ENCODE data around the gene RACGAP1.

RACGAP1 gene

GRCh38 chr12:49969027-49969426 is 56.3 kb downstream of the RACGAP1 start:
- DNase-seq (ENCODE audit: low read depth): no peak

GRCh38 chr12:49968471-49968870 is 56.8 kb downstream of the RACGAP1 start:
- DNase-seq (ENCODE audit: low read depth): no peak

DNA sequence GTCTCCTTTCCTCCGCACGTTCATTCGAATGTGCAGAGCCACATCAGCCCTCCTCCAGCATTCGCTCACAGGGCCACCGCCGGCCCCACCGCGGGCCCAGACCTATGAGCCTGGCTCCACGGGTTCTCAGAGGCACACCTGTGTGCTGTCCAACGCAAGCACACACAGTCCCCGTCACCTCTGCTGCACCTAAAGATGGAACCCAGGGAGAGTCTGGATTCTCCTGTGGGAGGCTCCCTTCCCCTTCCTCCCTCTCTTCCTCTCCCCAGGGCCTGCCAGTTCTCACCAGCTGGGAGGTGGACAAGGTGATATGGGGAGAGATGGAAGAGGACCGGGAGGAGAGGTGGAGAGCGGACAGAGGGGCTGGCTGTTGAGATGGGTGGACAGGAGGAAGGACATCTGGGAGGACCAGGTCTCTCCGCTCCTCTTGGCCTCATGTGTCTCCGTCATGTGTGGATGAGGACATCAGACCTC is 57.5 kb downstream of the RACGAP1 start:
- no peak for DNase-seq (ENCODE audit: low read depth)

GRCh38 chr12:49967042-49967776 is 58.1 kb downstream of the RACGAP1 start:
- DNase-seq (ENCODE audit: low read depth): peak; percentile 96

DNA sequence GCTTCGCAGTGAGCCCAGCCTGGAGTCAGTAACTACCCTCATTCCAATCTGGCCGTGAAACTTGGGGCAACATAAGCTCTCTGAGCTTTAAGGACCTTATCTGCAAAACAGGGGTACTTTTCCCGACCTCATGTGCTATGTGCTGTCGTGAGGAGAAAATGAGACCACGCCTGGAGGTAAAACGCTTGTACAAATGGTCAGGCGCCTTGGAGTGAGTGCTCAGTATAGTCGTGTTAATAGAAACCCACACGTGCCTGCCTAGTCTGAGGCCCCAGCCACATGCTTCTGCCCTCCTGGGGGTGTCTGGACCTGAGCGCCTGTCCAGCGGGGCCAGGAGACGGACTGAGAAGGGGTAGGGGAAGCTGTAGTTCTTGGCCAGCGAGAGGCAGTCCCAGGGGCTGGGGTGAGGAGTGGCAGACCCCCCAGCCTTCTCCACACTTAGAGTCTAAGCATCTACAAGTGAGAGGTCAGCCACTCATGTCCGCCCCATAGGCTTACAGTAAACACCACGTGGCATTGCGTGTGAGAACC is 58.7 kb downstream of the RACGAP1 start:
- no peak for DNase-seq (ENCODE audit: low read depth)

DNA sequence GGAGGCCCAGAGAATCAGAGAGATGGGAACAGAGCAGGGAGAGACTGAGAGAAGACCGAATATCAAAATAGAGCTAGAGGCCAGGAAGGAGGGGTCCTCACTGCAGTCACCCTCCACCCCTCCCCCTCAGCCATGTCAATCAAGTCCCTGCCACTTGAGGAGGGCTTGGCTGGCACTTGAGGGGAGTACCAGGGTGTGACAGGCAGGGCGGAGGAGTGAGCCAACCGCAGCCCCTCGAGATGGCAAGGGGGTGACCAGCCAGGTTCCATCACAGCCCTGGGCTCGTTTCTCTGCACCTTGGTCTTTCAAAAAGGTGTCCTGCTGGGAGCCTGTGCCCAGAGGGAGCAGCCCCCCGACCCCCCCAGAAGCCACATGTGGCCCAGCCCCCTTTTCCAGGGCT is 59.5 kb downstream of the RACGAP1 start:
- no peak for DNase-seq (ENCODE audit: low read depth)

DNA sequence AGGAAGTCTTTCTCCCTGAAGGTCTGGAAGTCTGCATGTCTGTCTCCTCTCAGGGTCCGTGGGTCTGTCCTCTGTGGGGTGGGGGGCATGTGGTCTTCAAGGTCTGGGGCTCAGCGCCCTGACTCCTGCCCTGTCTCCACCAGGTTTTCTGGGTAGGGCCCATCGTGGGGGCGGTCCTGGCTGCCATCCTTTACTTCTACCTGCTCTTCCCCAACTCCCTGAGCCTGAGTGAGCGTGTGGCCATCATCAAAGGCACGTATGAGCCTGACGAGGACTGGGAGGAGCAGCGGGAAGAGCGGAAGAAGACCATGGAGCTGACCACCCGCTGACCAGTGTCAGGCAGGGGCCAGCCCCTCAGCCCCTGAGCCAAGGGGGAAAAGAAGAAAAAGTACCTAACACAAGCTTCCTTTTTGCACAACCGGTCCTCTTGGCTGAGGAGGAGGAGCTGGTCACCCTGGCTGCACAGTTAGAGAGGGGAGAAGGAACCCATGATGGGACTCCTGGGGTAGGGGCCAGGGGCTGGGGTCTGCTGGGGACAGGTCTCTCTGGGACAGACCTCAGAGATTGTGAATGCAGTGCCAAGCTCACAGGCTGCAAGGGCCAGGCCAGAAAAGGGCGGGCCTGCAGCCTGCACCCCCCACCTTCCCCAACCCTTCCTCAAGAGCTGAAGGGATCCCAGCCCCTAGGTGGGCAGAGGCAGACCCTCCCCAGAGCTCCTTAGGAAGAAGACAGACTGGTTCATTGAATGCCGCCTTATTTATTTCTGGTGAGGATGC is 60.3 kb downstream of the RACGAP1 start:
- no peak for DNase-seq (ENCODE audit: low read depth)

DNA sequence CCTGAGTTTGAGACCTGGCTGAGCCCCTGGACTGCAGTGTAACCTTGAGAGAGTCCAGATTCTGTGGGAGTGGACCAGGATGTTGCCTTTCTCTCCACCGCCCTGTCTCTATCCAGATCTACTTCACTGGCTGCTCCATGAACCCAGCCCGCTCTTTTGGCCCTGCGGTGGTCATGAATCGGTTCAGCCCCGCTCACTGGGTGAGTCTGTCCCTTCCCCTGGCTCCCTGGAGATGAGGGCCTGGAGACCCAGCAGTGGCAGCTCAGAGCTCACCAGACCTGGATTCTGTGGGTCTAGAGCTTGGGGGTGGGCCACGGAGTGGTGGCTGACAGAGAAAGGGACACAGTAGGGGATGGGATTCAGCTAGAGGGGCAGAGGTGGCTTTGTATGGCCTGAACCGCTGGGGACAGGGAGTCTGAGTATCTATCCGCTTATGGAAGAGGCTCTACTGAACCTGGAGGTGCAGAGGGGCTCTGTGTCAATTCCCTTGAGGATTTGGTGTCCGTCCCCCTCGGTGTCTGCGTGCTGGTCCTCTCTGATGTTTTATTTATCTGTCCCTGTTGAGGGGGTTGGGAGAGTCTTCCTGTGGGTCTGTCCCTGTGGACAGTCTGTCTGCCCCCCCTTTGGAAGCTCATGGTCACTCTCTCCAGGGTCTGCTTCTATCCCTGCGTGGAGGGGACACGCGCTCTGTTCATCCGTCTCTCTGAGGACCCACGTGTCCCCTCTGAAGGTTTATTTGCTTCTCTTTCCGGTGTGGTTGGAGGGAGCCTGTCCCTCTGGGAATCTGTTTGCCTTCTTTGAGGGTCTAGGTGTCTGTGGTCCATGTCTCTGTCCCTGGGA is 61.1 kb downstream of the RACGAP1 start:
- DNase-seq (ENCODE audit: low read depth): no peak

GRCh38 chr12:49962861-49963765 is 62.2 kb downstream of the RACGAP1 start:
- no peak for DNase-seq (ENCODE audit: low read depth)

DNA sequence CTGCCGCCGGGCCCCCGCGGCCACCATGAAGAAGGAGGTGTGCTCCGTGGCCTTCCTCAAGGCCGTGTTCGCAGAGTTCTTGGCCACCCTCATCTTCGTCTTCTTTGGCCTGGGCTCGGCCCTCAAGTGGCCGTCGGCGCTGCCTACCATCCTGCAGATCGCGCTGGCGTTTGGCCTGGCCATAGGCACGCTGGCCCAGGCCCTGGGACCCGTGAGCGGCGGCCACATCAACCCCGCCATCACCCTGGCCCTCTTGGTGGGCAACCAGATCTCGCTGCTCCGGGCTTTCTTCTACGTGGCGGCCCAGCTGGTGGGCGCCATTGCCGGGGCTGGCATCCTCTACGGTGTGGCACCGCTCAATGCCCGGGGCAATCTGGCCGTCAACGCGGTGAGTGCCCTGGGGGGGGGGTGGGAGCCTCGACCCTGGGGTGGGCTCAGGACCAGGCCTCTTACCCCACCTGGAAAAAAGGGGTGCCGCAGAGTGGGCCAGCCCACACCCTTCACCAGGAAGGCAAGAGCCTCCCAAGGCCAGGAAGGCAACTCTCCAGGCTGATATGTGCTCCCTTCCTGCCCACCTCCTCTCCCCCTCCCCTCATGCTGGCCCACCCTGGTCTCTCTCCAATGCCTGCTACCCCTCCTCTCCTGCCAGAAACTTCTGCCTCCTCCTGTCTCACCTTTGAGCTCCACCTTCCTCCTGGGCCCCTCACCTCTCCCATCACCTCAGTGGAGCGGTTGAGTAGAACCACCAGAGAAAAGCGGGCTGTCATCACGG is 63.1 kb downstream of the RACGAP1 start:
- DNase-seq (ENCODE audit: low read depth): no peak

GRCh38 chr12:49961111-49961922 is 64.0 kb downstream of the RACGAP1 start, which contains the start of gene AQP5:
Gene AQP5 (plus strand): TSS chr12:49961872. CDS start chr12:49962018, 146 bp downstream.
- DNase-seq (ENCODE audit: low read depth): no peak

- DNase-seq (ENCODE audit: low read depth): no peak
These were observed 64.7 kb downstream of the RACGAP1 start for GRCh38 chr12:49960474-49961110.

- DNase-seq (ENCODE audit: low read depth): no peak
These were observed 65.4 kb downstream of the RACGAP1 start for GRCh38 chr12:49959685-49960473.

- no peak for DNase-seq (ENCODE audit: low read depth)
These were observed 67.7 kb downstream of the RACGAP1 start for GRCh38 chr12:49957570-49957967.

DNA sequence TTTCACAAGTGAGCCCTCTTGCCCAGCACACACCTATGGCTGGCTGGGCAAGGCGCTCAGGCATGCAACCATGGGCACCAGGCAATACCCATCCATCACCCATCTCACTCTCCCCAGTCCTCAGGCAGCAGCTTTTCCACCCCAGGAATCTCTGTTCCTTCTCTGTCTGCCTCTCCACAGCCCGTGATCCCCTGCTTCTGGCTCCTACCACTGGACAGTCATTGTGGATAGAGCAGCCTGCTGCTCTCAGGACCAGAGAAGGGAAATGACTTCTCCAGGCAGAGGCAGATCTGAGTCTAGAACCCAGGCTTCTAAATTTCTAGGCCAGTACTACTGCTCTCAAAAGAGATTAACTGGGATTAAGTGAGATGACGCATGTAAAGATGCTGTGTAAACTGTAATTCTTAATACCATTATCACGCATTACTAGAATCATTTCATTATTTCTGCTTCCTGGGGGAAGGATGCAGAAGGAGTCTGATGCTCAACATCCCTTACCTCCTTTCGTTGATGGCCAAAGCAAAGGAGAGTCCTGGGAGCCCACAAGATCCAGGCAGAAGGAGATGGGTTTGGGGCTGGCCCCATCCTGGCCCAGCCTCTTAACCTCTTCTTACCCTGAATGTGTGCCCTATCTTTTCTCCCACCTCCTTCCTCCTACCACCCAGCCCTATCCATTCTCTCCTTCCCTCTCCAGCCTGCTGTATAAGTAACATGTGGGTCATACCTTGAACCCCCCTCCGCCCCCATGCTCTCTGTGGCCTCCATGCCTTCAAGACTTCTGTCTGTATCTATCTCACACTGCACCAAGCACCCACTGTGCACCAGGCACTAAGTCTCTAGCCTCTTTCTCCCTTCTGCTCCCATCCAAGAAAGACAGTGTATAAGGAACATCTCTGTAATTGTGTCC is 68.4 kb downstream of the RACGAP1 start:
- no peak for DNase-seq (ENCODE audit: low read depth)

DNA sequence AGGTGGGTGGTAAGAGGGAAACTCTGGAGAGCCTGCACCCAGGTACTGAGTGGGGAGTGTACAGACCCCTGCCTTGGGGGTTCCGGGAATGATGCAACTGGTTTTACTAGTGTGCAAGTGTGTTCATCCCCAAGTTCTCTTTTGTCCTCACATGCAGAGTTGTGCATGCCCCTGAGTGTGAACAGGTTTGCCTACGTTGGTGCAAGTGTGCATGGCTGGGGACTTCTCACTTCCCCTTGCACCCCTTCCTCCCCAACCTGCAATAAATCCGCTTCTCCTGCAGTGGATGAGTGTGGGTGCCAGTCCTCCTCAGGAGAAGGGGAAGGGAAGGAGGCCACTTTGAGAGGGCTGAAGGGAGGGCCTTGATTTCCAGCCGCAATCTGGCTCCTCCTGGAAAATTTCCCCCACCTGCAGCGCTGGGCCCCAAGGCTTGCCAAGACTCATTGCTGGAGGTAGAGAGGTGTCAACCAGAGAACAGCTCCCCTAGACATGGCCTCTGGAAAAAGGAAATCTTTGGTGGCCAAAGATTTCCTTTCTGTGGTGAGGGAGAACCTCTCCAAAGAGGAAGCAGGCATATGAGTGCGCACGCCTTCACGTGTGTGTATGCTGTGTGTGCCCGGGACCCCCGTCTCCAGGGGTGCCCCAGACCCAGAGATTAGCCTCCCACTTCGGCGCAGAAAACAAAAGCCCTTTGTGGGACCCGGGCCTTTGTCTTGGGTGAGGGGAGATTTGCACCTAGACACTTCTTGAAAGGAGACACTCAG is 69.2 kb downstream of the RACGAP1 start:
- DNase-seq (ENCODE audit: low read depth): no peak

Measured in stimulated activated CD8-positive, alpha-beta memory T cell treated with anti-CD3 and anti-CD28 coated beads, Interleukin-15, amount 100 ng/mL, for 24 hours (primary cell).